Activated naive CD8-positive, alpha-beta T cell (primary cell): Measurements from ENCODE around the gene DNAI1.
"Not testable (repeated sequence)": the region's sequence is repeated elsewhere in the genome, so short reads cannot be mapped to it uniquely, and the experiment has no call there.

Experiments used
- H3K27ac Mint-ChIP-seq: one replicate; pipeline ENCODE4 v1.8.0; 2021; ENCODE audit warnings: mixed read lengths
- H3K27me3 Mint-ChIP-seq: one replicate; pipeline ENCODE4 v1.8.0; 2021; ENCODE audit warnings: mixed read lengths
- H3K36me3 Mint-ChIP-seq: one replicate; pipeline ENCODE4 v1.8.0; 2021; ENCODE audit warnings: mixed read lengths
- H3K4me1 Mint-ChIP-seq: one replicate; pipeline ENCODE4 v1.8.0; 2021; ENCODE audit warnings: low read depth, mixed read lengths
- H3K4me3 Mint-ChIP-seq: one replicate; pipeline ENCODE4 v1.8.0; 2021; ENCODE audit warnings: mild to moderate bottlenecking, mixed read lengths
- H3K9me3 Mint-ChIP-seq: one replicate; pipeline ENCODE4 v1.8.0; 2021; ENCODE audit warnings: low read depth, mixed read lengths

The DNAI1 gene

GRCh38 chr9:34458013-34458958 lies at the start of gene DNAI1, which contains the start of gene FAM219A:
TSS of gene DNAI1 (plus strand) at chr9:34458805. CDS start at chr9:34459006, 201 bp downstream.
TSS of gene FAM219A (minus strand) at chr9:34458570. CDS start at chr9:34458263, 307 bp downstream.
- peaks cover 39% of the 10 kb centered on the region for H3K4me1 Mint-ChIP-seq
- peak within 1 kb of the TSS; percentile 93 for H3K4me3 Mint-ChIP-seq
- peaks cover 2% of the 10 kb centered on the region for H3K36me3 Mint-ChIP-seq
- no peaks in the 10 kb centered on the region for H3K27me3 Mint-ChIP-seq
- peak within 1 kb of the TSS; percentile 50 for H3K27ac Mint-ChIP-seq
- no peaks in the 10 kb centered on the region for H3K9me3 Mint-ChIP-seq

- H3K9me3 Mint-ChIP-seq: no peaks in the 10 kb centered on the region
- no peaks in the 10 kb centered on the region for H3K4me1 Mint-ChIP-seq
- no peak overlapping the region for H3K27ac Mint-ChIP-seq
These were observed 49.5 kb upstream of the DNAI1 start for GRCh38 chr9:34409154-34409553.

GRCh38 chr9:34412336-34412735 lies 46.3 kb upstream of the DNAI1 start:
- Mint-ChIP-seq H3K4me3 (no peak overlapping the region), H3K9me3 (no peaks in the 10 kb centered on the region), H3K27ac (no peak overlapping the region), H3K4me1 (no peaks in the 10 kb centered on the region), H3K36me3 (peaks cover 8% of the 10 kb centered on the region), H3K27me3 (no peaks in the 10 kb centered on the region)

More at GRCh38 chr9:34409154-34409553, 49.5 kb upstream of the DNAI1 start:
- no peaks in the 10 kb centered on the region for H3K27me3 Mint-ChIP-seq
- H3K4me3 Mint-ChIP-seq: no peak overlapping the region
- H3K36me3 Mint-ChIP-seq: peaks cover 8% of the 10 kb centered on the region

GRCh38 chr9:34413231-34413852 lies 45.3 kb upstream of the DNAI1 start:
- no peaks in the 10 kb centered on the region for H3K27me3 Mint-ChIP-seq
- no peaks in the 10 kb centered on the region for H3K4me1 Mint-ChIP-seq
- H3K4me3 Mint-ChIP-seq: no peak overlapping the region
- no peak overlapping the region for H3K27ac Mint-ChIP-seq
- H3K36me3 Mint-ChIP-seq: peaks cover 8% of the 10 kb centered on the region
- H3K9me3 Mint-ChIP-seq: no peaks in the 10 kb centered on the region

DNA sequence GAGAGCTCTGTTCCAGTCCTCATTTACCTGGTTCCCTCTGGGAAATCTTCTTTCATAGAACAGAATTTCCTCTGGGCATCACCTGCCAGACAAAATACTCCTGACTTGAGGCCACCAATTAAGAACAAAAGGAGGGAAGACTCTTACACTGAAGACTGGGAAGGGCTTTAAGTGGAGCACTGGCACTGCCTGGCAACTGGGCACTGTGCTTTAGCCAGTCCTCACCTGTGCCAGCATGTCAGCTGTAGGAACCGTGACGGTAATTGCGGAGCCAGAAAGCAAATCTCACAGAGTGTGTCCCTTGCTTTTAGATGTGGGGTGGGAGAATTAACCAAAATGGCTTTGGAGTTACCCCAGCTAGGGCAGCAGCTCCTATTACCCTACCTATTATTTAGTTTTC lies 40.9 kb upstream of the DNAI1 start:
- Mint-ChIP-seq H3K27ac (no peak overlapping the region), H3K4me1 (no peaks in the 10 kb centered on the region), H3K27me3 (no peaks in the 10 kb centered on the region), H3K9me3 (no peaks in the 10 kb centered on the region), H3K36me3 (no peaks in the 10 kb centered on the region), H3K4me3 (no peak overlapping the region)

- no peak overlapping the region for H3K27ac Mint-ChIP-seq
- no peaks in the 10 kb centered on the region for H3K36me3 Mint-ChIP-seq
These were observed 38.7 kb upstream of the DNAI1 start for GRCh38 chr9:34419716-34420504.

GRCh38 chr9:34426347-34427074 lies 32.1 kb upstream of the DNAI1 start:
- Mint-ChIP-seq H3K27ac (no peak overlapping the region), H3K4me1 (no peaks in the 10 kb centered on the region), H3K36me3 (peaks cover 3% of the 10 kb centered on the region), H3K4me3 (no peak overlapping the region), H3K27me3 (no peaks in the 10 kb centered on the region), H3K9me3 (no peaks in the 10 kb centered on the region)

More at GRCh38 chr9:34419716-34420504, 38.7 kb upstream of the DNAI1 start:
- Mint-ChIP-seq H3K4me3 (no peak overlapping the region), H3K27me3 (no peaks in the 10 kb centered on the region), H3K9me3 (no peaks in the 10 kb centered on the region), H3K4me1 (no peaks in the 10 kb centered on the region)

GRCh38 chr9:34428325-34428958 lies 30.2 kb upstream of the DNAI1 start:
- peaks cover 3% of the 10 kb centered on the region for H3K36me3 Mint-ChIP-seq
- H3K4me1 Mint-ChIP-seq: no peaks in the 10 kb centered on the region
- H3K4me3 Mint-ChIP-seq: no peak overlapping the region
- H3K9me3 Mint-ChIP-seq: no peaks in the 10 kb centered on the region
- H3K27me3 Mint-ChIP-seq: no peaks in the 10 kb centered on the region
- no peak overlapping the region for H3K27ac Mint-ChIP-seq

DNA sequence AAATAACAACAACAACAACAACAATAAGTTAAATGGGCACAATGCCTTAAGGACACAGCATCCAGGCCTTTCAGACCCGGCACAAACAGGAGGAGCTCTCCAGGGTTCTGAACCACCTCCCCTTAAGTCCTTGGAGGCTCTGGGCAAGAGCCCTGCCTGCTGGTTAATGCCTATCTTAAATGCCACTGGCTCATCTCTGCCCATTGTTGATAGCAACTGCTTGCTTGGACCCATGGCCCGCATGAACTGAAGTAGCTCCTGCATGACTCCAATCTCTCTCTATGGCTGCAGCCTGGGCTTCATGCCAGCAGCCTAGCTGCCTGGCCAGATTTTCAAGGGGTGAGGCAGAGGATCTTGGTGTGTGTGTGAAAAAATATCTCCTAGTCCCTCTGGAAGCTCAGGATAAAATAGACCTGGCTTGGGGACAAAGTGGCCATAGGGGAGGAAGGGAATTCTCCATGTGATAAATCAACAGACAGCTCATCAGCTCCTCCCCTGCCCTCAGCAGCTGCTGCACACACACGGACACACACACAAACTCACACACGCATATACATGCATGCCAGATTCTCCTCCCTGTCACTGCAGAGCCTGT lies 27.7 kb upstream of the DNAI1 start:
- Mint-ChIP-seq H3K27me3 (no peaks in the 10 kb centered on the region), H3K36me3 (peaks cover 5% of the 10 kb centered on the region), H3K4me3 (no peak overlapping the region), H3K9me3 (no peaks in the 10 kb centered on the region), H3K4me1 (no peaks in the 10 kb centered on the region), H3K27ac (no peak overlapping the region)

- H3K36me3 Mint-ChIP-seq: peaks cover 5% of the 10 kb centered on the region
- H3K4me1 Mint-ChIP-seq: no peaks in the 10 kb centered on the region
- no peak overlapping the region for H3K27ac Mint-ChIP-seq
- H3K9me3 Mint-ChIP-seq: no peaks in the 10 kb centered on the region
- no peaks in the 10 kb centered on the region for H3K27me3 Mint-ChIP-seq
- no peak overlapping the region for H3K4me3 Mint-ChIP-seq
These were observed 26.9 kb upstream of the DNAI1 start for GRCh38 chr9:34431667-34432066.

DNA sequence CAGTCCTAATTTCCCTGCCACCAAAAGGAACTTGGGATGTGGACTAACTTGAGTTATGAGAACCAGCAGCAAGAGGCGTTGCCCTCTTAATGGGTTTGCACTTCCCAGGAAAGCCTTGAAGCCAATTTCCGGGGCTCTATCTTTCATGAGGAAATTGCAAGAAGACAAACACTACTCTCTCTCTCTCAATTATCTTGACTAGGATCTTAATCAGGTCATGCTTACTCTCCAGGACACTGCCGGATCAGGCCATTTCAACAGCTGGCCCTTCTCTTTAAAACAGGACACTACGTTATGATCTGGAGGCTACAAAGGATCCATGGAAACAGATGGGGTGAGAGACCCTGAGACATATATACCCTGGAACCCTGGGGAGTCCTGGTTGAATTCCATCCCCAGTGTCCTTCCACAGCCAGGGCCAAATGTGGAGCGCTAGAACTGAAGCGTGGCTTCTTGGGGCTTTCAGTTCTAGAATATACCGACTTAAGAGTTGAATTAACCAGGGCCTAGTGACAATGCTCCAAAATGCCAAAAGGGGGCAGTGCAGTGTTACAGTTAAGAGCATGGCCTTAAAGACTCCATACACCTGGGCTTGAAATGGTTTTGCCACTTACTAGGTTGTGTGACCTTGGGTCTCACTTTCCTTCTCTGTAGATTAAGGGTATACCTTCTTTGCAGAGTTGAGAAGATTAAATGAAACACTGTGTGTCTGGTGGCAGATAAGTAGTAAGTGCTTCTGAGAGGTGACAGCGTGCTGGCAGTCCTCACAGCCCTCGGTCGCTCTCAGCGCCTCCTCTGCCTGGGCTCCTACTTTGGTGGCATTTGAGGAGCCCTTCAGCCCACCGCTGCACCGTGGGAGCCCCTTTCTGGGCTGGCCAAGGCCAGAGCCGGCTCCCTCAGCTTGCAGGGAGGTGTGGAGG lies 21.3 kb upstream of the DNAI1 start:
- peaks cover 4% of the 10 kb centered on the region for H3K36me3 Mint-ChIP-seq
- H3K27me3 Mint-ChIP-seq: no peaks in the 10 kb centered on the region
- peaks cover 15% of the 10 kb centered on the region for H3K4me1 Mint-ChIP-seq
- no peak overlapping the region for H3K27ac Mint-ChIP-seq
- no peak overlapping the region for H3K4me3 Mint-ChIP-seq
- H3K9me3 Mint-ChIP-seq: no peaks in the 10 kb centered on the region

DNA sequence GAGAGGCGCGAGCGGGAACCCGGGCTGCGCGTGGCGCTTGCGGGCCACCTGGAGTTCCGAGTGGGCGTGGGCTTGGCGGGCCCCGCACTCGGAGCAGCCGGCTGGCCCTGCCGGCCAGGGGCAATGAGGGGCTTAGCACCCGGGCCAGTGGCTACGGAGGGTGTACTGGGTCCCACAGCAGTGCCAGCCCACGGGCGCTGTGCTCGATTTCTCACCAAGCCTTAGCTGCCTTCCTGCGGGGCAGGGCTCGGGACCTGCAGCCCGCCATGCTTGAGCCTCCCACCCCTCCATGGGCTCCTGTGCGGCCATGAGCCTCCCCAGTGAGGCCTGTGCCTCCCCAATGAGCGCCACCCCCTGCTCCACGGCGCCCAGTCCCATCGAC lies 20.7 kb upstream of the DNAI1 start:
- not testable (repeated sequence) for H3K36me3 Mint-ChIP-seq, H3K27me3 Mint-ChIP-seq, H3K9me3 Mint-ChIP-seq, H3K27ac Mint-ChIP-seq, H3K4me3 Mint-ChIP-seq
- peaks cover 15% of the 10 kb centered on the region for H3K4me1 Mint-ChIP-seq

GRCh38 chr9:34438465-34438864 lies 20.1 kb upstream of the DNAI1 start:
- not testable (repeated sequence) for H3K9me3 Mint-ChIP-seq, H3K36me3 Mint-ChIP-seq, H3K27ac Mint-ChIP-seq, H3K27me3 Mint-ChIP-seq, H3K4me3 Mint-ChIP-seq
- H3K4me1 Mint-ChIP-seq: peaks cover 15% of the 10 kb centered on the region
